A673 (cell line): ENCODE data around the gene GRWD1.

Experiments used
- CTCF ChIP-seq: fragments of 300-800, 200-600 bp; sonication (generic); conservative IDR thresholded peaks from 2 replicates; pipeline ENCODE4 v1.5.1; 2017; ENCODE audit warnings: low read depth, mild to moderate bottlenecking, antibody characterized with exemption, low read length, moderate library complexity, mixed read lengths
- EZH2 ChIP-seq: fragments of 200-600 bp; sonication (generic); IDR thresholded peaks from 2 replicates; pipeline ENCODE4 v1.6.1; 2017; ENCODE audit warnings: borderline replicate concordance, low read depth, mild to moderate bottlenecking, mixed read lengths, antibody characterized with exemption, low read length; ENCODE audit not compliant: poor library complexity, severe bottlenecking

GRCh38 chr19:48502350-48503018 lies 56.7 kb downstream of the GRWD1 start:
- TF ChIP-seq CTCF: no peak
- no peak for TF ChIP-seq EZH2
